Measurements from ENCODE around the gene LAMA3. TPM values are rescaled to one million over a fixed set of nuclear protein-coding genes. Genes with fewer than 3 reads are reported as not detected.

LAMA3 gene
- polyA plus RNA-seq, 1 donor: 48.8 TPM

- WGBS (ENCODE audit: insufficient coverage, low lambda C conversion rate): no CpG with 5 or more reads among the region's 5 CpGs
- Histone ChIP-seq H3K27me3 (ENCODE audit: control insufficient read depth, insufficient read depth, low read length) (no peaks in the 10 kb centered on the region), H3K4me3 (ENCODE audit: low read length) (no peak overlapping the region), H3K9me3 (ENCODE audit: control insufficient read depth, low read depth, low read length) (no peaks in the 10 kb centered on the region), H3K4me1 (ENCODE audit: control insufficient read depth, insufficient read depth, low read length) (peaks cover 18% of the 10 kb centered on the region), H3K27ac (ENCODE audit: low read length) (no peak overlapping the region), H3K36me3 (ENCODE audit: control insufficient read depth, insufficient read depth, low read length) (peaks cover 12% of the 10 kb centered on the region)
- no peak for DNase-seq
These were observed 200.7 kb downstream of the LAMA3 start for GRCh38 chr18:23889907-23890306.

DNA sequence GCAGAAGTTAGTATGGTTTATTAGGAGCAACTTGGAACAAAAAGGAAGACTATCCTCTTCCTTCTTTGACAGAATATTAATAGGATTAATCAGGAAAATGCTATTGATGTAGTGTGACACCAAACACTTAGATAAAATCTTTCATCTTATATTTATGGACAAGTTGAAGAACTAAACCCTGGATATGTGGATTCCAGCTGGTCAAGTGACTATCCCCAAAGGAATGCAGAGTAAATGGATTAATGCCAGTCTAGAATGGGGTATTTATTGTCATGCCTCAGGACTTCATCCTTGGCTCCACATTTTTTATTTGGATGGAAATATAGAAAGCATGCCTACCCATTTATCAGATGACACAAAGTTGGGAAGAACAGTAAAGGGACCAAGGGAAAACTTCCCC lies 201.3 kb downstream of the LAMA3 start:
- no peak for DNase-seq
- Histone ChIP-seq H3K4me3 (ENCODE audit: low read length) (no peak overlapping the region), H3K4me1 (ENCODE audit: control insufficient read depth, insufficient read depth, low read length) (peaks cover 12% of the 10 kb centered on the region), H3K9me3 (ENCODE audit: control insufficient read depth, low read depth, low read length) (no peaks in the 10 kb centered on the region), H3K27me3 (ENCODE audit: control insufficient read depth, insufficient read depth, low read length) (no peaks in the 10 kb centered on the region), H3K27ac (ENCODE audit: low read length) (no peak overlapping the region), H3K36me3 (ENCODE audit: control insufficient read depth, insufficient read depth, low read length) (peaks cover 12% of the 10 kb centered on the region)

GRCh38 chr18:23893653-23894052 lies 204.4 kb downstream of the LAMA3 start:
- DNase-seq: no peak
- H3K36me3 ChIP-seq (ENCODE audit: control insufficient read depth, insufficient read depth, low read length): peaks cover 12% of the 10 kb centered on the region
- H3K4me1 ChIP-seq (ENCODE audit: control insufficient read depth, insufficient read depth, low read length): peaks cover 4% of the 10 kb centered on the region
- H3K27me3 ChIP-seq (ENCODE audit: control insufficient read depth, insufficient read depth, low read length): no peaks in the 10 kb centered on the region
- no peak overlapping the region for H3K4me3 ChIP-seq (ENCODE audit: low read length)
- no peak overlapping the region for H3K27ac ChIP-seq (ENCODE audit: low read length)
- WGBS (ENCODE audit: insufficient coverage, low lambda C conversion rate): 100% methylated on average over 1 of the region's 5 CpGs
- no peaks in the 10 kb centered on the region for H3K9me3 ChIP-seq (ENCODE audit: control insufficient read depth, low read depth, low read length)

DNA sequence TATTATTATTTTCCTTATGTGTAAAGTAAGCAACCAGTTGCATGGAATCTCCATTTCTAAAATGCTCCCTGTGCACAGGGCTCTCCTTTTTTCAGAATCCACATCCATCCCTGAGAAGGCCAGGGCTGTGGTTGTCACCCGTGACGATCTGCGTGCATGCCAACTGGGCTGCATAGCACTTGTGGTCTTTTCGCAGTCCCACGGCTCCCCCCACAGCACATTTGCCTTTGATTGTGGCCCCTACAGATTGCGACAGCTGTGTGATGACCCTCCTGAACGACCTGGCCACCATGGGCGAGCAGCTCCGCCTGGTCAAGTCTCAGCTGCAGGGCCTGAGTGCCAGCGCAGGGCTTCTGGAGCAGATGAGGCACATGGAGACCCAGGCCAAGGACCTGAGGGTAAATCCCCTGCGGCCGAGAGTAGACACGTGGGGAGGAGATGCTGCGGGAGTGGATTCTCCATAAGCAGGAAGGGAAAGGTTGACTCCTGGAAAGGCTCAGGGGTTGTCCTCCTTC lies 205.5 kb downstream of the LAMA3 start:
- WGBS (ENCODE audit: insufficient coverage, low lambda C conversion rate): 90% methylated on average over 2 of the region's 14 CpGs
- Histone ChIP-seq H3K4me1 (ENCODE audit: control insufficient read depth, insufficient read depth, low read length) (no peaks in the 10 kb centered on the region), H3K9me3 (ENCODE audit: control insufficient read depth, low read depth, low read length) (no peaks in the 10 kb centered on the region), H3K4me3 (ENCODE audit: low read length) (no peak overlapping the region), H3K27me3 (ENCODE audit: control insufficient read depth, insufficient read depth, low read length) (no peaks in the 10 kb centered on the region), H3K36me3 (ENCODE audit: control insufficient read depth, insufficient read depth, low read length) (peaks cover 14% of the 10 kb centered on the region), H3K27ac (ENCODE audit: low read length) (no peak overlapping the region)
- DNase-seq: no peak

GRCh38 chr18:23897291-23897690 lies 208.0 kb downstream of the LAMA3 start:
- no peak for DNase-seq
- H3K27ac ChIP-seq (ENCODE audit: low read length): no peak overlapping the region
- WGBS (ENCODE audit: insufficient coverage, low lambda C conversion rate): no CpG with 5 or more reads among the region's 1 CpG
- H3K9me3 ChIP-seq (ENCODE audit: control insufficient read depth, low read depth, low read length): no peaks in the 10 kb centered on the region
- no peaks in the 10 kb centered on the region for H3K4me1 ChIP-seq (ENCODE audit: control insufficient read depth, insufficient read depth, low read length)
- peaks cover 21% of the 10 kb centered on the region for H3K36me3 ChIP-seq (ENCODE audit: control insufficient read depth, insufficient read depth, low read length)
- no peaks in the 10 kb centered on the region for H3K27me3 ChIP-seq (ENCODE audit: control insufficient read depth, insufficient read depth, low read length)
- H3K4me3 ChIP-seq (ENCODE audit: low read length): no peak overlapping the region

DNA sequence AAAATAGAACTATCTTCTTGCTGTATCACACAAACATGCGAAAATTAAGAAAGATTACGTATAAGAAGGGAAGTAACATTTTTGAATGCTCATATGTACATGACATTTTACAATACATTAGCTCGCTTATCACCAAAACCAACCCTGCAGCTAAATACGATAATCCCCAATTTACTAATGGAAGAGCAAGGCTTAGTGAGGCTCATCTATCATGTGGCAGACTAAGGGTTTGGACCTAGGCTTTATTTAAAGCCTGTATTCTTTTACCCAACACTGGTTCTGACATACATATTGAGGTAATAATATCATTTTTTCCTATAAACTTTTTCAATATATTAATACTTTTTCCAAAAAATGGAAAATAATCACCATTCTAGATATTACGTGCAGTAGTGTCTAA lies 208.5 kb downstream of the LAMA3 start:
- Histone ChIP-seq H3K4me1 (ENCODE audit: control insufficient read depth, insufficient read depth, low read length) (no peaks in the 10 kb centered on the region), H3K36me3 (ENCODE audit: control insufficient read depth, insufficient read depth, low read length) (peaks cover 23% of the 10 kb centered on the region), H3K27ac (ENCODE audit: low read length) (no peak overlapping the region), H3K9me3 (ENCODE audit: control insufficient read depth, low read depth, low read length) (no peaks in the 10 kb centered on the region), H3K4me3 (ENCODE audit: low read length) (no peak overlapping the region), H3K27me3 (ENCODE audit: control insufficient read depth, insufficient read depth, low read length) (no peaks in the 10 kb centered on the region)
- no CpG with 5 or more reads among the region's 5 CpGs for WGBS (ENCODE audit: insufficient coverage, low lambda C conversion rate)
- no peak for DNase-seq

DNA sequence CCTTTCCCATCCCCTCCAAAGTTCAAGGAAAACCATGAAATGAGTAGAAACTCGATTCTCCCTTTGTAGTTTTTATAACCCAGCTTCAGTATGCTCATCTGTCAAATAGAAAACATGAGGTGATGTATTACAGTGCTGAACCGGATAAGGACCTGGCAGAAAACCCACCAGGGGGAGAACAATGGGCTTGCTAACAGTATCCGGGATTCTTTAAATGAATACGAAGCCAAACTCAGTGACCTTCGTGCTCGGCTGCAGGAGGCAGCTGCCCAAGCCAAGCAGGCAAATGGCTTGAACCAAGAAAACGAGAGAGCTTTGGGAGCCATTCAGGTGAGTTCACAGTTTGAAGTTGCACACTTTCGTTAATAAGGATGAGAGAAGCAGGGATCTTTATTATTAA lies 211.7 kb downstream of the LAMA3 start:
- WGBS (ENCODE audit: insufficient coverage, low lambda C conversion rate): no CpG with 5 or more reads among the region's 8 CpGs
- Histone ChIP-seq H3K27me3 (ENCODE audit: control insufficient read depth, insufficient read depth, low read length) (no peaks in the 10 kb centered on the region), H3K4me3 (ENCODE audit: low read length) (no peak overlapping the region), H3K36me3 (ENCODE audit: control insufficient read depth, insufficient read depth, low read length) (peaks cover 22% of the 10 kb centered on the region), H3K4me1 (ENCODE audit: control insufficient read depth, insufficient read depth, low read length) (no peaks in the 10 kb centered on the region), H3K9me3 (ENCODE audit: control insufficient read depth, low read depth, low read length) (no peaks in the 10 kb centered on the region), H3K27ac (ENCODE audit: low read length) (no peak overlapping the region)
- no peak for DNase-seq

- Histone ChIP-seq H3K4me1 (ENCODE audit: control insufficient read depth, insufficient read depth, low read length) (no peaks in the 10 kb centered on the region), H3K27ac (ENCODE audit: low read length) (no peak overlapping the region), H3K27me3 (ENCODE audit: control insufficient read depth, insufficient read depth, low read length) (no peaks in the 10 kb centered on the region), H3K4me3 (ENCODE audit: low read length) (no peak overlapping the region), H3K9me3 (ENCODE audit: control insufficient read depth, low read depth, low read length) (no peaks in the 10 kb centered on the region), H3K36me3 (ENCODE audit: control insufficient read depth, insufficient read depth, low read length) (peaks cover 22% of the 10 kb centered on the region)
- no peak for DNase-seq
- WGBS (ENCODE audit: insufficient coverage, low lambda C conversion rate): no CpG with 5 or more reads among the region's 2 CpGs
These were observed 213.1 kb downstream of the LAMA3 start for GRCh38 chr18:23902396-23902795.

DNA sequence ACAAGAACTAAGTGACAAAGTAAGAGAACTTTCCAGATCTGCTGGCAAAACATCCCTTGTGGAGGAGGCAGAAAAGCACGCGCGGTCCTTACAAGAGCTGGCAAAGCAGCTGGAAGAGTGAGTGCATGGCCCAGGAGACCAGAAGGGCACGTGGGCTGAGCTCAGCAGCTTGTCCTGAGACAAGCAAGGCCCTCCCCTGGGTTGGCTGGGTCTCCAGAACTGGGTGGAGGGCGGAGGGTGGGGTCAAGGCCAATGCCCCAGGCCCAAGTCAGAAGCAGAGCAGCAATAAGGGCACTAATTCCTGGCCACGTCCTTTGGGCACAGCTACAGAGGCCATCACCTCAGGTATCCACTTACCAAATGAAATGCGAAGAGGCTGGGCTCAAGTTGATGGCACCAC lies 214.7 kb downstream of the LAMA3 start:
- Histone ChIP-seq H3K9me3 (ENCODE audit: control insufficient read depth, low read depth, low read length) (no peaks in the 10 kb centered on the region), H3K36me3 (ENCODE audit: control insufficient read depth, insufficient read depth, low read length) (peaks cover 25% of the 10 kb centered on the region), H3K27me3 (ENCODE audit: control insufficient read depth, insufficient read depth, low read length) (no peaks in the 10 kb centered on the region), H3K27ac (ENCODE audit: low read length) (no peak overlapping the region), H3K4me1 (ENCODE audit: control insufficient read depth, insufficient read depth, low read length) (no peaks in the 10 kb centered on the region), H3K4me3 (ENCODE audit: low read length) (no peak overlapping the region)
- no peak for DNase-seq
- no CpG with 5 or more reads among the region's 7 CpGs for WGBS (ENCODE audit: insufficient coverage, low lambda C conversion rate)

GRCh38 chr18:23906658-23907057 lies 217.4 kb downstream of the LAMA3 start:
- no peak for DNase-seq
- Histone ChIP-seq H3K4me1 (ENCODE audit: control insufficient read depth, insufficient read depth, low read length) (no peaks in the 10 kb centered on the region), H3K9me3 (ENCODE audit: control insufficient read depth, low read depth, low read length) (no peaks in the 10 kb centered on the region), H3K27me3 (ENCODE audit: control insufficient read depth, insufficient read depth, low read length) (no peaks in the 10 kb centered on the region), H3K27ac (ENCODE audit: low read length) (no peak overlapping the region), H3K4me3 (ENCODE audit: low read length) (no peak overlapping the region), H3K36me3 (ENCODE audit: control insufficient read depth, insufficient read depth, low read length) (peaks cover 34% of the 10 kb centered on the region)
- no CpG with 5 or more reads among the region's 2 CpGs for WGBS (ENCODE audit: insufficient coverage, low lambda C conversion rate)

DNA sequence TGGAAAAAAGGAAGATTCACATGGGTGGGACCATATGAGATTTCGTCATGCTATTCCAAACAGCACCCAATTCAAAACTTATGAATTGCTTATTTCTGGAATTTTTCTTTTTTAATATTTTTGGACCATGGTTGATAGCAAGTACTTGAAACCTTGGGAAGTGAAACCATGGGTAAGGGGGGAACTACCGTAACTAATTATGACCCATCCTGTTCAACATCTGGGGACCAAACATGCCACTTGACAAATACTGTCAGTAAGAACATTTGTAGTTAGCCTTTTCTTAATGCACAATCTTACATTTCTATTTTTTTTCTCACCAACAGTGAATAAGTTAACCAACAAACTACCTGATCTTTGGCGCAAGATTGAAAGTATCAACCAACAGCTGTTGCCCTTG lies 219.6 kb downstream of the LAMA3 start:
- no peaks in the 10 kb centered on the region for H3K4me1 ChIP-seq (ENCODE audit: control insufficient read depth, insufficient read depth, low read length)
- H3K27ac ChIP-seq (ENCODE audit: low read length): no peak overlapping the region
- peaks cover 34% of the 10 kb centered on the region for H3K36me3 ChIP-seq (ENCODE audit: control insufficient read depth, insufficient read depth, low read length)
- DNase-seq: no peak
- 100% methylated on average over 1 of the region's 3 CpGs for WGBS (ENCODE audit: insufficient coverage, low lambda C conversion rate)
- H3K9me3 ChIP-seq (ENCODE audit: control insufficient read depth, low read depth, low read length): no peaks in the 10 kb centered on the region
- no peaks in the 10 kb centered on the region for H3K27me3 ChIP-seq (ENCODE audit: control insufficient read depth, insufficient read depth, low read length)
- no peak overlapping the region for H3K4me3 ChIP-seq (ENCODE audit: low read length)

Measured in large intestine (tissue), 3 donors.